IMR-90 (cell line): ENCODE measurements around the gene VSIR. TPM values are rescaled to one million over a fixed set of nuclear protein-coding genes. Genes with fewer than 3 reads are reported as not detected.

Source experiments
- ATAC-seq: fragments of 200-7000 bp; cut with Tn5 transposase; 2 replicates; pipeline ENCODE4 v1.9.1; 2020; ENCODE audit warnings: low read depth, mild to moderate bottlenecking, moderate library complexity
- BruUV-seq: library from RNA; stranded (reverse); fragments of 400-500 nt; replicated peaks from 2 replicates; lab custom pipeline; 2021; lab: Mats Ljungman, UMichigan
- CTCF ChIA-PET: fragments of 300-600 bp; formaldehyde crosslinking; extraction: SDS; loops from one replicate; lab custom pipeline; 2021; ENCODE audit warnings: antibody characterized with exemption; lab: Yijun Ruan, JAX
- POLR2A ChIA-PET: fragments of 300-600 bp; sonication (Branson Sonifier 250); formaldehyde crosslinking; loops from one replicate; lab custom pipeline; 2022; ENCODE audit warnings: antibody characterized with exemption; ENCODE audit not compliant: unreplicated experiment; lab: Charles Lee
- DNase-seq: peaks from one replicate; pipeline ENCODE4 v3.0.0; 2013
- H2AFZ ChIP-seq: replicated peaks from 2 replicates; pipeline ENCODE3; 2013; ENCODE audit warnings: low read length, mild to moderate bottlenecking; ENCODE audit not compliant: poor library complexity
- H2AK5ac ChIP-seq: 2 replicates; pipeline ENCODE4 v1.6.1; 2013; ENCODE audit warnings: low read depth, low read length, inconsistent platforms
- H2AK9ac ChIP-seq: replicated peaks from 2 replicates; pipeline ENCODE3; 2013; ENCODE audit warnings: mild to moderate bottlenecking, low read depth, low read length, moderate library complexity; ENCODE audit not compliant: poor library complexity
- H2BK120ac ChIP-seq: 2 replicates; pipeline ENCODE4 v1.6.1; 2013; ENCODE audit warnings: low read depth, low read length, inconsistent platforms
- H2BK15ac ChIP-seq: 3 replicates; pipeline ENCODE4 v1.6.1; 2013; ENCODE audit warnings: low read depth, low read length, inconsistent platforms
- H2BK20ac ChIP-seq: 2 replicates; pipeline ENCODE4 v1.6.1; 2013; ENCODE audit warnings: low read depth, mild to moderate bottlenecking, inconsistent platforms, low read length, moderate library complexity
- H2BK5ac ChIP-seq: 2 replicates; pipeline ENCODE4 v1.6.1; 2013; ENCODE audit warnings: mild to moderate bottlenecking, low read depth, low read length, inconsistent platforms; ENCODE audit not compliant: poor library complexity, severe bottlenecking
- H3K14ac ChIP-seq: replicated peaks from 2 replicates; pipeline ENCODE4 v1.6.1; 2013; ENCODE audit warnings: low read depth, low read length, inconsistent platforms
- H3K18ac ChIP-seq: 2 replicates; pipeline ENCODE4 v1.6.1; 2013; ENCODE audit warnings: low read depth, low read length, control low read depth
- H3K23ac ChIP-seq: 2 replicates; pipeline ENCODE4 v1.6.1; 2013; ENCODE audit warnings: low read depth, low read length, inconsistent platforms
- H3K27ac ChIP-seq: 2 replicates; pipeline ENCODE4 v1.5.1; 2013; ENCODE audit warnings: mild to moderate bottlenecking, control low read depth, low read length; ENCODE audit not compliant: insufficient read depth
- H3K27me3 ChIP-seq: 2 replicates; pipeline ENCODE4 v1.6.1; 2013; ENCODE audit warnings: low read length; ENCODE audit not compliant: control insufficient read depth, insufficient read depth
- H3K36me3 ChIP-seq: 2 replicates; pipeline ENCODE4 v1.6.1; 2013; ENCODE audit warnings: low read length, mixed read lengths; ENCODE audit not compliant: control insufficient read depth, insufficient read depth
- H3K4ac ChIP-seq: 2 replicates; pipeline ENCODE4 v1.6.1; 2013; ENCODE audit warnings: low read depth, low read length, inconsistent platforms
- H3K4me1 ChIP-seq: 2 replicates; pipeline ENCODE4 v1.6.1; 2013; ENCODE audit warnings: low read length, mixed read lengths; ENCODE audit not compliant: control insufficient read depth, insufficient read depth
- H3K4me2 ChIP-seq: 2 replicates; pipeline ENCODE4 v1.6.1; 2013; ENCODE audit warnings: low read depth, mild to moderate bottlenecking, control low read depth, low read length, moderate library complexity
- H3K4me3 ChIP-seq: 2 replicates; pipeline ENCODE4 v1.5.1; 2013; ENCODE audit warnings: low read depth, mild to moderate bottlenecking, control low read depth, low read length, moderate library complexity; ENCODE audit not compliant: insufficient read depth
- H3K56ac ChIP-seq: 2 replicates; pipeline ENCODE4 v1.6.1; 2013; ENCODE audit warnings: low read length, inconsistent platforms; ENCODE audit not compliant: insufficient read depth; ENCODE audit errors: extremely low read depth
- H3K79me1 ChIP-seq, 2 experiments: 2 replicates each; pipeline ENCODE4 v1.6.1; 2013; ENCODE audit warnings: low read length in 2 of 2, inconsistent platforms in 1 of 2, low read depth in 1 of 2
- H3K9ac ChIP-seq: 2 replicates; pipeline ENCODE4 v1.6.1; 2013; ENCODE audit warnings: low read depth, low read length, control low read depth
- H3K9me1 ChIP-seq: 2 replicates; pipeline ENCODE4 v1.6.1; 2013; ENCODE audit warnings: low read length, inconsistent platforms; ENCODE audit not compliant: insufficient read depth
- H3K9me3 ChIP-seq: 2 replicates; pipeline ENCODE4 v1.6.1; 2013; ENCODE audit warnings: low read length; ENCODE audit not compliant: control insufficient read depth, insufficient read depth
- H4K20me1 ChIP-seq: 2 replicates; pipeline ENCODE4 v1.6.1; 2013; ENCODE audit warnings: low read length, inconsistent platforms; ENCODE audit not compliant: insufficient read depth
- H4K5ac ChIP-seq: 2 replicates; pipeline ENCODE4 v1.6.1; 2013; ENCODE audit warnings: mild to moderate bottlenecking, low read depth, low read length, control low read depth
- H4K8ac ChIP-seq, 2 experiments: 2 replicates each; pipeline ENCODE4 v1.6.1; 2013; ENCODE audit warnings: low read depth in 2 of 2, low read length in 2 of 2, control low read depth in 1 of 2, inconsistent platforms in 1 of 2
- H4K91ac ChIP-seq: 2 replicates; pipeline ENCODE4 v1.6.1; 2013; ENCODE audit warnings: low read depth, low read length, inconsistent platforms; ENCODE audit not compliant: insufficient read depth
- BHLHE40 ChIP-seq: fragments of 150-350 bp; IDR thresholded peaks from 2 replicates; pipeline ENCODE4 v1.6.1; 2016; ENCODE audit warnings: mild to moderate bottlenecking, low read depth, low read length
- MAFK ChIP-seq: IDR thresholded peaks from 2 replicates; pipeline ENCODE4 v1.6.1; 2012; ENCODE audit warnings: low read depth, low read length, improper control_type of control experiment
- MXI1 ChIP-seq: IDR thresholded peaks from 2 replicates; pipeline ENCODE4 v1.6.1; 2012; ENCODE audit warnings: low read depth, mild to moderate bottlenecking, low read length, moderate library complexity, borderline replicate concordance
- RFX5 ChIP-seq: IDR thresholded peaks from 2 replicates; pipeline ENCODE4 v1.8.0; 2012; ENCODE audit warnings: low read depth, mild to moderate bottlenecking, low read length, moderate library complexity
- WGBS, 2 experiments: methylation state at CpG; one replicate each; pipeline versions ENCODE4 v1.1.5 to v1.1.7; 2013; ENCODE audit warnings: missing lambda C conversion rate in 2 of 2; ENCODE audit not compliant: insufficient read length in 1 of 2; ENCODE audit errors: extremely low coverage in 2 of 2; 5-methylcytosine and 5-hydroxymethylcytosine counted together
- dilution Hi-C: fragments of 300-500 bp; cut with HindIII; formaldehyde crosslinking; loops from one replicate; pipeline ENCODE4 v1.14.3; 2018; ENCODE audit warnings: low sequenced_read_pairs; ENCODE audit not compliant: unreplicated experiment
- in situ Hi-C: fragments of 300-500 bp; cut with MboI; formaldehyde crosslinking; loops from 3 replicates; pipeline ENCODE4 v1.14.3; 2019; ENCODE audit warnings: low sequenced_read_pairs, inconsistent platforms, mixed read lengths
- intact Hi-C: fragments of 100-400 bp; cut with micrococcal nuclease; formaldehyde crosslinking; loops from 2 replicates; pipeline ENCODE4 v1.10.0; 2022
- polyA plus RNA-seq, 3 experiments: library from polyadenylated mRNA; depleted of rRNA; stranded (reverse); fragments of >200 nt; gene quantifications; 2 replicates each; pipeline ENCODE4 v1.2.3, GENCODE V29; 2012; ENCODE audit warnings: low replicate concordance in 1 of 3
- total RNA-seq: library from RNA; depleted of rRNA; stranded (reverse); fragments of >200 nt; gene quantifications from 2 replicates; pipeline ENCODE4 v1.2.3, GENCODE V29; 2012

Gene VSIR
- total and polyA plus RNA-seq, 2 of the 4 experiments (the other 2 are of a cell fraction): 5.0 to 23.8 TPM

GRCh38 chr10:71737001-71737833 lies 36.1 kb downstream of the VSIR start (continued):
- no peak for TF ChIP-seq RFX5

GRCh38 chr10:71736570-71736952 lies 36.8 kb downstream of the VSIR start:
- Histone ChIP-seq H4K8ac (no peak overlapping the region), H2BK120ac (no peak overlapping the region), H2AK9ac (no peak overlapping the region), H3K9ac (no peak overlapping the region), H2BK15ac (no peak overlapping the region), H3K36me3 (no peaks in the 10 kb centered on the region), H3K23ac (no peak overlapping the region), H3K4me2 (no peak overlapping the region), H3K4me3 (no peak overlapping the region), H3K27ac (no peak overlapping the region), H2AFZ (no peak overlapping the region), H3K18ac (no peak overlapping the region), H3K14ac (no peak overlapping the region), H2BK5ac (no peak overlapping the region), H2BK20ac (no peak overlapping the region), H3K9me1 (no peaks in the 10 kb centered on the region), H3K79me1 (no peaks in the 10 kb centered on the region), H4K91ac (no peak overlapping the region), H4K20me1 (no peaks in the 10 kb centered on the region; the same call in 1 of the 2 replicates), H3K27me3 (peaks cover 29% of the 10 kb centered on the region), H3K9me3 (no peaks in the 10 kb centered on the region), H3K56ac (no peak overlapping the region), H3K4me1 (peaks cover 2% of the 10 kb centered on the region; the same call in 1 of the 2 replicates), H2AK5ac (no peak overlapping the region), H4K5ac (no peak overlapping the region), H3K4ac (no peak overlapping the region)
- BruUV-seq: no TSS peak
- CTCF ChIA-PET: no interaction called here
- no peak for TF ChIP-seq BHLHE40
- no peak for TF ChIP-seq MXI1
- no peak for TF ChIP-seq RFX5
- no peak for TF ChIP-seq MAFK
- in situ Hi-C loops: no loop called here
- dilution Hi-C loops: no loop called here
- 86% methylated on average over 1 of the region's 2 CpGs; no CpG with 5 or more reads in 1 of the 2 experiments for WGBS, 2 experiments
- DNase-seq: no peak
- no peak for ATAC-seq
- POLR2A ChIA-PET: no interaction called here
- intact Hi-C loops: no loop called here
